ENCODE data around the gene CDK14.

CDK14 gene

DNA sequence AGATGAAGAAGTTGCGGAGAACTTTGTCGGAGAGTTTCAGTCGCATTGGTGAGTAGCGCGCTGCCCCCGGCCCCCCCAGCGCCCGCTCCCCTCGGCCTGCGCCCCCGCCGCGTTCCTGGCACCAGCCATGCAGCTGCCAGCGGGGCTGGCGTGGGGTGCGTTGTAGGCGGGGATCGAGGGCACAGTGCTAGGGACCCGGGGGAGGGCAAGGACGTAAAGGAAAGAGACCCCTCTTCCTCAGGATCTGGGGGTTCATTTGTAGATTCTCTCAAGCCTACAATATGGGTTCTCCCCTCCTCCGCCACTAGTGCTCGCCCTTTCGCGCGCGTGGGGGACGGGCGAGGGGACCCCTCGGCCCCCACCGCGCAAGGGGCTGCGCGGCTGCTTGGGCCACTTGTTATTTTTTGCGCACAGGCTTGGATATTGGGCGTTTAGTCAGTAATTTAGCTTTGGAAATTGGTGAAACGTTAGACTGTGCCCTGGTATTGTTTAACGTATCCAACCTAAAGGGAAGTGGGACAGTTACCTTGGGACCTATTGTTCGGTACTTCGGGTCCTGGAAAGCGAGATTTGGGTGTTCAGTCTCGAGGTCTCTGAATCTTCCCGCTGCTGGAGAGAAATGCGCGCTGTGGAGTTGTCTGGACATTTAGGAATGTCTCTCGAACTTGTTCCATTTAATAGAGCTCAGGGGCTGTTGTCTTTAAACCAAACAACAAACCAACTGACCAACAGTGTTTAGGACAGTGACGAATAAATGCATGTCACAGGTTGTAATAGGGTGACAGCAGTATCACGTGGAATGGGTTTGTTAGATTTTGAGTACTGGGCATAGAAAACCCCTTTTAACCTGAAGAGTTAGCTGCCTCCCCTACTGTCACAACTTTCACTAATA, 796 bp downstream of the CDK14 start:
- DNase-seq (ENCODE audit: low read depth in 3 of 3, low spot score in 1 of 3): no peak

DNA sequence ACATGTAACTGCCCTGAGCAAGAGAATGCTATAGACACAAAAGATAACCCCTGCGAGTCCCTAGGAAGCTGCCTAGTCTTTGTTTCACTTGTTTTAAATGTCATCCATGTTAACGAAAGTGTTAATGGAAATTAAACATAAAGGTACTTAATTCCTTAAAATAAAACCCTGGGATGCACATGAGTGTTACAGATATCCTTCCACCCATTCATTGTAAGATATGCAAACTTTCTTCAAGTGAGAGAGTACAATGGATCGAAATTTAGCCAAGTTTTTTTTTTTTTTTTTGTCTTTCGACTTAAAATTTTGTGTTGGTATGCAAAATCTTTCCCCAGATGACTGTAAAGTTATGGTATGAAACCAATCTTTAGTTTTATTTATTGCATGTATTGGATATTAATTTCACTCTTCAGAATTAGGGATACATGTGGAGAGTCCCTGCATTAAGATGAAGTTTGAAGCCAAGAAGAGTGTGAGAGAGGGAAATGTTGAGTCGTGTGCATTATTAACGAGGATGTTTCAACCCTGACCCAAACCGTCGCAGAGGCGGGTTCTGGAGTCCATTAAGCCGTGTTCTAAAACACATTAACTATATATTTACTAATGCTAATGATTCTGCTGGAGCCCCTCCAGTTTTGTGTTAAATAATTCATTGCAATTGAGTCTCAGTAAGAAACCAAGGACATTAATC, 1.6 kb downstream of the CDK14 start:
- DNase-seq (ENCODE audit: low read depth in 3 of 3, low spot score in 1 of 3): no peak

DNA sequence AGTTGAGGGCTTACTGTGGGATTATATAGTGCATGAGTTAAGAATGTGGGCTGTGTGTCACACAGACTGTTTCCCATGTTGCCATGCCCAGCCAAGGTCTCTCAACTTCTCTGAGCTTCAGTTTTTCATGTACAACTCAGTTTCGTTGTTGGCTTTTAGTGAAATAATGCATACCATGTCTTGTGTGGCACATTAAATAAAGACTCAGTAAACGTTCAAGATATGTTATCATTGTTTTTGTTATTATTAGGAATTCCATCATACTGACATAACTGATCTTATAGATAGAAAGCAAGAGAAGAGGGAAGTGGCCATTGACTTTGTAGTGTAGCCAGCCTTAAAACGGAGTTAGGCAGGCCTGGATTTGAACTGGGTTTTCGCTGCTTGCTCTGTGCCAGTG, 2.9 kb downstream of the CDK14 start:
- DNase-seq (ENCODE audit: low read depth in 3 of 3, low spot score in 1 of 3): no peak

DNA sequence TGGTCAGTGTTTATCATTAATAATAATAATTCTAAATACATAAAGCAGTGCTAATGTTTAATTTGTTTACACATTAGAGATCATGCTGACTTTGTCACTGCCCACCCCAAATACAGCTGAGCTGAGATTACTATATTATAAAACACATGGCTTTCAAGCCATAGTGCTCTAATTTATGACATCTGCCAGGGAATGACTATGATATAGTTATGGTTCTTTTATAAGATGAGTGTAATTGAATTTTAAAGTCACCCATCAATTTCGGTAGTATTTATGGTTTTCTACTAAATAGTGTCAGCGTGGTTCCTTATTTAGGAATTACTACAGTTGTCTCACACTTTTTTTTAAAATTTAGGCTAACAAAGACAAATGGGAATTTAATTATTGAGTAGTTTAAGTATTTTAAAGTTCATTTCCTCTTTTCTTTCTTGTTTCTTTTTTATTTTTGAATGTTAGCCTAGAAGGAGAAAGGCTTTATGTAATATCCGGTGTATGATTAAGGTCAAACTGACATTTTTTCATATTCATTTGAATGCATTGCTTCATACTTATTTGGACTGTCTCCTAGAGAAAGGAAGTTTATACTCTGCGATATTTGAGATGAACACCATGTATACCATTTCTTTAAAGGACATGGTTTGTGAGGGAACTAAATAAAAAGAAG, 3.9 kb downstream of the CDK14 start:
- no peak for DNase-seq (ENCODE audit: low read depth in 3 of 3, low spot score in 1 of 3)

DNA sequence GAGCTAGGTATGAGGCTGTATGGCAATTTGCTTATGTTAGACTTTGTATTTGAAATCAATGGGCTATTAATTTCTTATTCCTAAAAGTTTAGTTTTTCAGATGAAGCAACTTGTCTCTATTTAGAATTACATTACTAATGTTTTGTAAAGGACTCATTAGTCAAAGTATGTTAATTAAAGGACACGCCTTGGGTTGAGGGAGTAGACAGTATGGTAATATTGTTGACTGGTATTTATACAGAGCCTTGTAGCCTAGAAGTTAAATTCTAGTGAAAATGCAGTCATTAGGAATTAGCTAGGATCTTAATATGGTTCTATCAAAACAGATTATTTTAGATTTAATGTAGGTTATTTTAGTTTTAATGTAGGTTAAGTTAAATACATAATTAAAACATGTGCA, 6.2 kb downstream of the CDK14 start:
- no peak for DNase-seq (ENCODE audit: low read depth in 3 of 3, low spot score in 1 of 3)

DNA sequence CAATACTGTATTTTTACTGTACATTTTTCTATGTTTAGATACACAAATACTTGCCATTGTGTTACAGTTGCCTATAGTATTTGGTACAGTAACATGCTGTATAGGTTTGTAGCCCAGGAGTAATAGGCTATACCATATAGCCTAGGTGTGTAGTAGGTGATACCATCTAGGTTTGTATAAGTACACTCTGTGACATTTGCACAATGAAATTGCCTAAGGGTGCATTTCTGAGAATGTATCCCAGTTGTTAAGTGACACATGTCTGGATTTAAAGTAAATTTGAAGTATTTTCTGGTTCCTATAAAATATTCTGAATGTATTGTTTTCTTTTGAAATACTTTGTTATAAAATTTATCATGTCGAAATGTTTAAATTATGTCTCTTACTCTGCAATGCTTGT, 7.2 kb downstream of the CDK14 start:
- DNase-seq (ENCODE audit: low read depth in 3 of 3, low spot score in 1 of 3): no peak

DNA sequence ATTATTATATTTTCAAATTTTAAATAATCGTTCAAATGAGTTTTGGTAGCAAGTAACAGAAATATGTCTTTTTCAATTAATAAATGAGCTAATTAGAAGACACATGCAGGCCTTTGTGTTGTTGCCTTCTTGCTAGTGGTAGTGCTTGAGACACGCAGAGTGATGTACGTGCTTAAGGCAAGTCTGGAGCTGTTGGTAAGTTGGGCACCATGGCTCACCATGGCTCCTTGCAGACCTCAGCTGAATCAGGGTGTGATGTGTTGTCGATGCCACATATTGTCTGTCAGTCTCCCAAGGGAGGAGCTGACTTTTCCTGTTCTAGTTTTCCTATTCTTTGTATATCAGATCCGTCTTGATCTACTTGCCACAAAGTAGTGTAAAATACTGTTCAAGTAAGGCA, 8.3 kb downstream of the CDK14 start:
- DNase-seq (ENCODE audit: low read depth in 3 of 3, low spot score in 1 of 3): no peak

DNA sequence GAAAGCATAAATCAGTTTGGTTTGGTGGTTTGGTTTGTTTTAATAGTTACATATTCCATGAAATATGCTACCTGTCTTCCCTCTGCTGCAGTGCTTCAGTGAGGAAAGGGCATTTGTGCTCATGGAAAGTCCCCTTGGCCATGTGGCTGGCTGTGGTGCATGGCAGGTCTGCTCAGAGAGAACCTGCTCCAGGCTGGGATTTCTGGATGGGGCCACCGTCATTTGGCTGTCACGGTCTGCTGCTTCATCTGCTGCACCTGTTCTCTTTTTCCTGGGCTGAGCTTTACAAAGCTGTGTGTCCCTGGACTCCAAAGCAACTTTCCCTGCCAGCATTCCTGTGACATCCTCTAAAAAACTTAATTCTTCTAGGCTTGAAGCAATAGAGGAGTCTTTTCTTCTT, 8.9 kb downstream of the CDK14 start:
- DNase-seq (ENCODE audit: low read depth in 3 of 3, low spot score in 1 of 3): no peak

DNA sequence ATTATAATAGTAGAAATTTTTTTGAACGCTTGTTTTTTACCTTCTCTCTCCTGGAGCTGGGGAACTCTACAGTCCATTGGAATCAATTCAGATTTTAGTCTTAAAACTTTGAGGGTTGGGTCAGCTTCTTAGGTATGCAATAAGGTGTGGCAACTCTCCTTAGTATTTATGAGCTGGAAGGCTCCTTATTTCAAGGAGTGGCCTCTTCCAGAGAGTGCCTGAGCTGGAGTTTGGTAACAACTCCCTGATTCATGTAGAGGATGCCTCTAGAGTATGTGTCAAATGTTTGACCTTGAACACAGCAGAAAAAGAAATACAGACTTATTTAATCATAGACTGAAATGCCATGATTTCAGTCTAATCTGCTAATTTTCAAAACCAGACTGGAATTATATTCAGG, 11.1 kb downstream of the CDK14 start:
- DNase-seq (ENCODE audit: low read depth in 3 of 3, low spot score in 1 of 3): no peak

DNA sequence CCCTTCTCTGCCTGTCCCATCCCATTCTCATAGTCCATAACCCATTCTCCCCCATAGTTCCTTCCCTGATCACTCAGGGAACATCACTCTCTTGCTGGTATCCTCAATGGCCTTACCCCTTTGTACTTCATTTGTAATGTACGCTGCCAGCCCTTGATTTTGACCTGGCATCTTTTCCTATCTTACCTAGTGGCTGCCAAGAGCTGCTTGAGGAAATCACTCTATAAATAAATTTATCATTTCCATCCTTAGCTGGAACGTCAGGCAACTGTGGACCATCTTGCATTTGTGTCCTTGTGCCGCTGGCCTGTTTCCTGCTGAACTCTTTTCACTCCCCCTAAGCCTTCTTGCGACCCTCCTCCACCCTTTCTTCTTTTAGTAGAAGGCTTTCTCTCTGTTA, 14.0 kb downstream of the CDK14 start:
- DNase-seq (ENCODE audit: low read depth in 3 of 3, low spot score in 1 of 3): no peak

DNA sequence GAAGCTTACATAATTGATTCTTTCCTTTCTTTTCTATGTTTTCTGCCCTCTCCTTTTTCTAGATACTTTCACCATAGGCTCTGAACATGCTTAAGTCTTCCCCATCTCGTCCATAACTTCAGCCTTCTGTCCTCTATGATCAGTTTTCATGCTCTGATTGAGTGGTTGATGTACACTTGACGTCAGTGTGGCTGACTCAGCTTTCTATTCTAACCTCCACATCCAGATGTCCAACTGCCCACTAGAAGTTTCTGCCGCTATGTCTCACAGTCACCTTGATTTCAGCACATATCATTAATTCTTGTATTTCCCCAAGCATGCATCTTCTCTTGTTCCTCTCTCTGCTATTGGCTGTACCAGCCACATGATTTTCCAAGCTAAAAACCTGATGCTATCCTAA, 15.0 kb downstream of the CDK14 start:
- DNase-seq (ENCODE audit: low read depth in 3 of 3, low spot score in 1 of 3): no peak

DNA sequence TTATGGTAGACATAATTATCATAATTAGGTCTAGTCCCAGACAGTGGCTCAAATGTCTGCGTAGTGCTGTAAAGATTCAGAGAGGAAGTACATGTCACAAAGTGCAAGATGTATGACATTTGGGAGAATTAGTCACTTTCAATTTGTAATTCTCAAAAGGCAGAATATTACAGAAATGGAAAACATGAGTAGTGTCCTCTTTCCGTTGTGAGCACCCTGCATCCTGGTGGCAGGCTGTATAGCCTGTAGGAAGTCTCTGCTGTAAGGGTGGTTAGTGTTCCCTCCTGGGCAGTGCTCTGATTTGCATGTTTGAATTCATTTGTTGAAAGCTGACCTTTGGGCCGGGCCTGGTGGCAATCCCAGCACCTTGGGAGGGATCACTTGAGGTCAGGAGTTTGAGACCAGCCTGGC, 17.0 kb downstream of the CDK14 start:
- DNase-seq (ENCODE audit: low read depth in 3 of 3, low spot score in 1 of 3): no peak

DNA sequence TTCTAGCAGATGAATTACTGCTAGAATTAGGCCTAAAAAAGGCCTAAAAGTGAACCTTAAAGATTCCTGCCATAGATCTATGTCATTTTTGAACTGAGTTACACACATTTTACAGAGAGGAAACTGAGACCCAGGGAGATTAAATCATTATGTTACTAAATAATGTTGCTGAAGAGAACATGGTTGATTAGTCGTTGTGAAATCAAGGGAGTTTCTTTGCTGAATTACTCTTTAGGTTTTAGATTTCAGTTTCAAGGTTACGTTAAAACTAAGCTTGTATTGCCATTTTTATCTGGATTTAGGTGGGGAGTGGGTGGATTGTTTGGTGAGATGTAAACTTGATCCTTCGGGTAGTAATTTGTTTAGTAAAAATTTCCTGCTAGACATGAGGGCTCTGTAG, 21.3 kb downstream of the CDK14 start:
- no peak for DNase-seq (ENCODE audit: low read depth in 3 of 3, low spot score in 1 of 3)

DNA sequence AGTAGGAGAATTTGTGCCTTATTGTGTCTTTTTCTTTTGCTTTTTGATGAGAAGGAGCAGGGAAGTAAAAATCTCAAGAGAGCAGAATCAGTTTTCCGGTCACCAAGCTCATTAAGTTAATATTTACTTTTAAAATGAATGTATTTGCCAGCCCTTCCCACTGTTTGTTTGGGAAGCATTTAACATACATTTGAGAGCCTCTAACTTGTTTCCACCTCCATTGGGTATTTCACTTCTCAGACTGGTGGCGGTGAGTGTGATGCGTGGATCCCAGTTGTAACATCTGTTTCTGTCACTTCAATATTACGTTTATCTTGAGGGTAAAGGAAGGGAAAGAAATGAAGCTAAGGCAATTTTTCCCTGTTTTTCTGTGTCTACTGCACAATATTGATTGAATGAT, 22.8 kb downstream of the CDK14 start:
- no peak for DNase-seq (ENCODE audit: low read depth in 3 of 3, low spot score in 1 of 3)

DNA sequence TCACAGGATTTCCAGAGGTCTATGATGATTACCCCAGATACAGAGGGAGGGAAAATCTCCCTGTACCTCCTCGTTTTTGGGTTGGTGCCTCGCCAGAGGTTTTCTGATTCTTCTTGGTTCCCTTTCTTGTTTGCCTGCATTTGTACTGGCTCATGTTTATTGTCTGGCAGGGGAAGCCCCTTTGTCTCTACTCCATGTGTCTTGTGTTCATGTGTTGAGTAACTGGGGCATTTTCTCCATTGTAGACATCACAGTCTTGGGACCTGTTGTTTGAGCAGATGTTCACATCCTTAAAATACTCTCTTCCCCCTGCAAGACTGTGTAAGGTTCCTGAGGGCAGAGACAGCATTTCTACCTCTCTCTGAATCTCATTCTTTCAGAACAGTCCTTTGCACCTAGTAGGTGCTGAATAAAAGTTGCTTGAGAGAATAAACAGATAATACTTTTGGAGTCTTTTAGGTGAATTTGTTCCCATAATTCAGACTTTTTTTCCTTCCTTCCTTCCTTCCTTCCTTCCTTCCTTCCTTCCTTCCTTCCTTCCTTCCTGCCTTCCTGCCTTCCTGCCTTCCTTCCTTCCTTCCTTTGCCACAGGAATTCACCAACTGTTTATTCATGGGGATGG, 25.1 kb downstream of the CDK14 start:
- no peak for DNase-seq (ENCODE audit: low read depth in 3 of 3, low spot score in 1 of 3)

DNA sequence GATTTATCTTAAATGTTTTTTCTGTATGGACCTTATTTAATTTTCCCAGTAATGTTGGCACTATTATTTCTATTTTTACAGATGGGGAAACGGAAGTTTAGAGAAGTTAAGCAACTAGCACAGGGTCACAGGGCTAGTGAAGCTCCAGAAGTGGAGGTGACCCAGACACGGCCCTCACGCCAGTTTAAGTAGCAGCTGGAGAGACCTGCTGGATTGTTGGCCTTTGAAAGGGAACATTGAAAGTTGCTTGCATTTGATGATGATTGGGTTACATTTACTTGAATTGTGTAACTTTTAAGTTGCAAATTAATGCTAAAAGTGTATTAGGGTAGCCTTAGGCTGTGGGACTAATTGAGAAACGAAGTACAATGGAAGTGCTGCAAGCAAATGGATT, 25.6 kb downstream of the CDK14 start:
- DNase-seq (ENCODE audit: low read depth in 3 of 3, low spot score in 1 of 3): no peak

DNA sequence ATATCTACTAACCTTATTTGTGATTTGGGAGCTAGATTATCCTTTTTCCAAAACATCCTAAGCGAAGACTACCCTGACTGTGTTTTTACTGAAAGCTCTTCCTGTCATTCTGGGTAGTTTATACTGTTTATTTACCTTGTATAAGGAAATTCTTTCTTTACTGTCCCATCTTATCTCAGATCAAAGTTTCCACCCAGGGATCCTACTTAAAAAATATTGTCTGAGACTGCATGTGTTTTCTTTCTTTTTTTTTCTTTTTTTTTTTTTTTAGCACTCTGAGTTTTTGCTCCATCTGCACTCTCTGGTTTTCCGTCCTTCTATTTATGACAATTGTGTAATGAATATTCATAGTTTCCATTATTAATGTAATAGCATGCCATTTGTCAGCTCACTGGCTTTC, 26.5 kb downstream of the CDK14 start:
- DNase-seq (ENCODE audit: low read depth in 3 of 3, low spot score in 1 of 3): no peak

DNA sequence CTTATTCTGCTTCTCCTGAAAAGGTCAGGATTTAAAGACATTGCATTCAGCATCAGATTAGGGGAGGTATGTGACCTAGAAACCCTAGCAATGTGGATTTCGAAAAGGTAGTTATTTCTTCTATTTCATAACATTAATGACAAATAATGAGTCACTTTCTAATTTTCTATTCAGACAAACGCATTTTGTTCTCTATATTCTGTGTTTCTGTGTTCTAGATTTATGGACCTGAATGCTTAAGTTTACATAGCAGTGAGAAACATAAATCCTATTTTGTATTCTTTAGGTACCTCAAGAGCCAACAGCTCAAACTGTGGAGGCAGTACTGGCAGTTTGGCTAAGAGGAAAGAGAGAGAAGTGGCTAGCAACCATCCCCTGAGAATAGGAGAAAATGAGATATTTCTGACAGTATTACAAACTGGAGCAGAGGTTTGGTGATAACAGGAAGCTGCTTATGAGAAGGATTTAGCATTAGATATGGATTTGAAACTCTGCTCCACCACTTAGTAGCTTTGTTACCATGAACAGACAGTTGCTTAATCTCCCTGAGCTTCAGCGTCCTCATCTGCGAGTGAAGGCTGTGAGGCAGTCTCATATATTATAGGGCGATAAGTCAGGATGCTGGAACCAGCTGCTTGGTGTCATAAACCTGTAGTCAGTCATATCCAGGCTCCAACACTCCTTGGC, 28.2 kb downstream of the CDK14 start:
- DNase-seq (ENCODE audit: low read depth in 3 of 3, low spot score in 1 of 3): no peak

DNA sequence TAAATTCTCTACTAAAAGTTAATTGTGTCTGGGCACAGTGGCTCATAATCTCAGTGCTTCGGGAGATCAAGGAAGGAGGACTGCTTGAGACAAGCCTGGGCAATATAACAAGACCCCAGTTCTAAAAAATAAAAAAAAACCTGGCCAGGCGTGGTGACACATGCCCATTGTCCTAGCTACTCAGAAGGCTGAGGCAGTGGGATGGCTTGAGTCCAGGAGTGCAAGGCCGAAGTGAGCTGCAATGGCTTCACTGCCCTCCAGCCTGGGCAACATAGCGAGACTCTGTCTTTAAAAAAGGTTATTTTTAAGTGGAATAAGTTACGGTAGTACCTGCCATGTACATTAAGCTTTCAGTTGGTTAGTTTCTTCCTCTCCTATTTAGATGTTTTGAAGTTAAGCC, 28.9 kb downstream of the CDK14 start:
- no peak for DNase-seq (ENCODE audit: low read depth in 3 of 3, low spot score in 1 of 3)

DNA sequence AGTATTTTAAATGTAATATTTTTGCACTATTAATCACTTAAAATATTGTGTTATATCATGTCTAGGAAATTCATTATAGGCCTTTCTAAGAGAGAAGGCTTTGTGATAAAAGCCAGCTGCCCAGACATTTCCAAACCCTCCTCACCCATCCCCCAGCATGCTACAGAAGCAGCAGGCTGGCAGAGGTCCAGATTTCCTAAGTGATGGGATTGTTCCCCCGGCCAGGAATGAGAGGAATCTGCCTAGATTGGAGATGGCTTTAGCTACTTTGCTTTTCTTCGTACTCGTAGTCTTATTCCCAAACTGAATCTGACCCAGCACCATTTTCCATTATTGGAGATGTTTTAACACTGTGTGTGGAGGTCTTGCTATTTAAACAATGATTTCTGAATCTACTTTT, 29.4 kb downstream of the CDK14 start:
- DNase-seq (ENCODE audit: low read depth in 3 of 3, low spot score in 1 of 3): no peak

DNA sequence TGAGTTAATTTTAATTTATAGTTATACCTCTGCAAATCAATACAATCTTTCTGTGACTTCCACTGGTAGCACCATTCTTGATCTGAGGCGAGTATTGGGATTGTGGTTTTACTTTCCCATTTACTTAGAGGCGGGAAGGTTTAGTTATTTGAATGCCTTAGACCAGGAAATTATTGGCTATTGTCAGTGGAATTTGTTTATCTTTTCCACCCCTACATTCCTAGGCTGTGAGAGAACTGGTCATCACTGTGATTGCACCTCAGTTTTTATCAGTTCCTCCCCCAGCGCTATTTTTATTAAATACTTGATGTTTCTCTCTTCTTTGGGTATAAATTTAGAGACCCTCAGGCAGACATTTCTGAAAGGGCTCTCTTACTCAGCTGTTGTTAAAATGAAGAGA, 29.9 kb downstream of the CDK14 start:
- DNase-seq (ENCODE audit: low read depth in 3 of 3, low spot score in 1 of 3): no peak

All from stimulated activated CD4-positive, alpha-beta T cell treated with anti-CD3 and anti-CD28 coated beads, TNF-alpha, amount 100 ng/mL, for 1 hour (primary cell).